ES-I3 (cell line): Measurements from ENCODE around the gene NR3C2.

Experiments used
- H3K36me3 ChIP-seq: 2 replicates; pipeline ENCODE4 v1.6.1; 2013; ENCODE audit warnings: mild to moderate bottlenecking, low read length, control low read depth, moderate library complexity; ENCODE audit not compliant: insufficient read depth
- H3K4me1 ChIP-seq: 2 replicates; pipeline ENCODE4 v1.6.1; 2013; ENCODE audit warnings: mild to moderate bottlenecking, control low read depth, low read length; ENCODE audit not compliant: insufficient read depth
- H3K9ac ChIP-seq: 2 replicates; pipeline ENCODE4 v1.6.1; 2013; ENCODE audit warnings: low read depth, mild to moderate bottlenecking, low read length, moderate library complexity
- H3K9me3 ChIP-seq: 2 replicates; pipeline ENCODE4 v1.6.1; 2013; ENCODE audit warnings: mild to moderate bottlenecking, low read length, moderate library complexity; ENCODE audit not compliant: control insufficient read depth, insufficient read depth

The NR3C2 gene

GRCh38 chr4:148441986-148442831 lies at the start of gene NR3C2:
NR3C2 (minus strand) TSS chr4:148442414.
- Histone ChIP-seq H3K9me3 (no peaks in the 10 kb centered on the region), H3K9ac (peak within 1 kb of the TSS; percentile 85), H3K4me1 (peaks cover 4% of the 10 kb centered on the region; the same call in 1 of the 2 replicates), H3K36me3 (no peaks in the 10 kb centered on the region)

GRCh38 chr4:148487181-148487580 lies 45.0 kb upstream of the NR3C2 start:
- no peaks in the 10 kb centered on the region for H3K36me3 ChIP-seq
- H3K4me1 ChIP-seq: no peaks in the 10 kb centered on the region
- H3K9me3 ChIP-seq: peaks cover 9% of the 10 kb centered on the region
- H3K9ac ChIP-seq: no peak overlapping the region

GRCh38 chr4:148481636-148482035 lies 39.4 kb upstream of the NR3C2 start:
- H3K9me3 ChIP-seq: peaks cover 9% of the 10 kb centered on the region
- H3K9ac ChIP-seq: no peak overlapping the region
- peaks cover 5% of the 10 kb centered on the region for H3K4me1 ChIP-seq
- no peaks in the 10 kb centered on the region for H3K36me3 ChIP-seq

- Histone ChIP-seq H3K4me1 (peaks cover 5% of the 10 kb centered on the region), H3K36me3 (no peaks in the 10 kb centered on the region), H3K9ac (no peak overlapping the region), H3K9me3 (no peaks in the 10 kb centered on the region)
Observed at GRCh38 chr4:148477276-148477675, 35.1 kb upstream of the NR3C2 start.

- Histone ChIP-seq H3K36me3 (no peaks in the 10 kb centered on the region), H3K9me3 (no peaks in the 10 kb centered on the region), H3K4me1 (no peaks in the 10 kb centered on the region), H3K9ac (no peak overlapping the region)
Observed at GRCh38 chr4:148469938-148470337, 27.7 kb upstream of the NR3C2 start.

- Histone ChIP-seq H3K9me3 (no peaks in the 10 kb centered on the region), H3K36me3 (no peaks in the 10 kb centered on the region), H3K9ac (no peak overlapping the region), H3K4me1 (no peaks in the 10 kb centered on the region)
Observed at GRCh38 chr4:148454835-148455234, 12.6 kb upstream of the NR3C2 start.

GRCh38 chr4:148453833-148454232 lies 11.6 kb upstream of the NR3C2 start:
- H3K9ac ChIP-seq: no peak overlapping the region

GRCh38 chr4:148452970-148453369 lies 10.8 kb upstream of the NR3C2 start:
- no peaks in the 10 kb centered on the region for H3K4me1 ChIP-seq
- H3K9ac ChIP-seq: no peak overlapping the region
- no peaks in the 10 kb centered on the region for H3K9me3 ChIP-seq
- no peaks in the 10 kb centered on the region for H3K36me3 ChIP-seq

More at GRCh38 chr4:148453833-148454232, 11.6 kb upstream of the NR3C2 start:
- no peaks in the 10 kb centered on the region for H3K36me3 ChIP-seq
- H3K4me1 ChIP-seq: no peaks in the 10 kb centered on the region
- no peaks in the 10 kb centered on the region for H3K9me3 ChIP-seq

GRCh38 chr4:148449921-148450320 lies 7.7 kb upstream of the NR3C2 start:
- H3K9me3 ChIP-seq: no peaks in the 10 kb centered on the region
- H3K36me3 ChIP-seq: no peaks in the 10 kb centered on the region
- H3K9ac ChIP-seq: no peak overlapping the region
- H3K4me1 ChIP-seq: no peaks in the 10 kb centered on the region; the same call in 1 of the 2 replicates

- Histone ChIP-seq H3K9me3 (no peaks in the 10 kb centered on the region), H3K36me3 (no peaks in the 10 kb centered on the region), H3K9ac (no peak overlapping the region), H3K4me1 (no peaks in the 10 kb centered on the region; the same call in 1 of the 2 replicates)
Observed at GRCh38 chr4:148448141-148448540, 5.9 kb upstream of the NR3C2 start.

GRCh38 chr4:148447681-148448080 lies 5.5 kb upstream of the NR3C2 start:
- Histone ChIP-seq H3K36me3 (no peaks in the 10 kb centered on the region), H3K4me1 (no peaks in the 10 kb centered on the region; the same call in 1 of the 2 replicates), H3K9ac (no peak overlapping the region)

GRCh38 chr4:148445860-148446330 lies 3.7 kb upstream of the NR3C2 start:
- no peaks in the 10 kb centered on the region for H3K9me3 ChIP-seq
- H3K4me1 ChIP-seq: no peaks in the 10 kb centered on the region; the same call in 1 of the 2 replicates
- H3K9ac ChIP-seq: peak overlapping the region; percentile 85; the same call in 1 of the 2 replicates
- H3K36me3 ChIP-seq: no peaks in the 10 kb centered on the region

More at GRCh38 chr4:148447681-148448080, 5.5 kb upstream of the NR3C2 start:
- H3K9me3 ChIP-seq: no peaks in the 10 kb centered on the region

- Histone ChIP-seq H3K36me3 (no peaks in the 10 kb centered on the region), H3K9ac (peak overlapping the region; percentile 85; the same call in 1 of the 2 replicates), H3K9me3 (no peaks in the 10 kb centered on the region), H3K4me1 (no peaks in the 10 kb centered on the region; the same call in 1 of the 2 replicates)
Observed at GRCh38 chr4:148445071-148445859, 3.1 kb upstream of the NR3C2 start.

- no peaks in the 10 kb centered on the region for H3K36me3 ChIP-seq
- peaks cover 4% of the 10 kb centered on the region; the same call in 1 of the 2 replicates for H3K4me1 ChIP-seq
- H3K9me3 ChIP-seq: no peaks in the 10 kb centered on the region
- peak overlapping the region; percentile 85; the same call in 1 of the 2 replicates for H3K9ac ChIP-seq
Observed at GRCh38 chr4:148444296-148445070, 2.3 kb upstream of the NR3C2 start.
